DND-41 (cell line): ENCODE results near the gene WWP2.

ENCODE experiments used
- EZH2 ChIP-seq: IDR thresholded peaks from 3 replicates; pipeline ENCODE4 v1.6.1; 2012; ENCODE audit warnings: borderline replicate concordance, low read depth, mild to moderate bottlenecking, moderate library complexity, low read length, inconsistent platforms; ENCODE audit not compliant: severe bottlenecking
- TF ChIP-seq, protein P1 (sequence below): IDR thresholded peaks from 2 replicates; pipeline ENCODE4 v1.5.1; 2012; ENCODE audit warnings: borderline replicate concordance, low read length, moderate library complexity, mild to moderate bottlenecking; ENCODE audit not compliant: poor library complexity, severe bottlenecking; ENCODE audit errors: extremely low read depth

DNA sequence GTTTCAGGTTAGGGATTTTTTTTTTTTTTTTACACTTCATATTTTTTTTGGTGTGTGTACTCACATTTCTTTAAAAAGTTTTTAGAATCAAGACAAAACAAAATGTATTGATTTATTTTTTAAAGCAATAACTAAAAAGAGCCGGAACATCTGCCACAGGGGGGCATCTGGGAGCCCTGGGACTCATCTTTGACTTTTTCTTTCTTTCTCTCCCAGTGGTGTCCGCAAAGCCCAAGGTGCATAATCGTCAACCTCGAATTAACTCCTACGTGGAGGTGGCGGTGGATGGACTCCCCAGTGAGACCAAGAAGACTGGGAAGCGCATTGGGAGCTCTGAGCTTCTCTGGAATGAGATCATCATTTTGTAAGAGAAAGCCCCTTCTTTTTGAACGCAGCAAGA is 36.3 kb downstream of the WWP2 start:
- TF ChIP-seq, protein P1, sequence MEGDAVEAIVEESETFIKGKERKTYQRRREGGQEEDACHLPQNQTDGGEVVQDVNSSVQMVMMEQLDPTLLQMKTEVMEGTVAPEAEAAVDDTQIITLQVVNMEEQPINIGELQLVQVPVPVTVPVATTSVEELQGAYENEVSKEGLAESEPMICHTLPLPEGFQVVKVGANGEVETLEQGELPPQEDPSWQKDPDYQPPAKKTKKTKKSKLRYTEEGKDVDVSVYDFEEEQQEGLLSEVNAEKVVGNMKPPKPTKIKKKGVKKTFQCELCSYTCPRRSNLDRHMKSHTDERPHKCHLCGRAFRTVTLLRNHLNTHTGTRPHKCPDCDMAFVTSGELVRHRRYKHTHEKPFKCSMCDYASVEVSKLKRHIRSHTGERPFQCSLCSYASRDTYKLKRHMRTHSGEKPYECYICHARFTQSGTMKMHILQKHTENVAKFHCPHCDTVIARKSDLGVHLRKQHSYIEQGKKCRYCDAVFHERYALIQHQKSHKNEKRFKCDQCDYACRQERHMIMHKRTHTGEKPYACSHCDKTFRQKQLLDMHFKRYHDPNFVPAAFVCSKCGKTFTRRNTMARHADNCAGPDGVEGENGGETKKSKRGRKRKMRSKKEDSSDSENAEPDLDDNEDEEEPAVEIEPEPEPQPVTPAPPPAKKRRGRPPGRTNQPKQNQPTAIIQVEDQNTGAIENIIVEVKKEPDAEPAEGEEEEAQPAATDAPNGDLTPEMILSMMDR: no peak
- TF ChIP-seq EZH2: no peak
